Stomach (tissue), 4 donors: ENCODE results near the gene FICD.

ENCODE experiments used
- CTCF ChIP-seq, 7 experiments: fragments of 450-650 bp in 4 of 7; fragments of 200-600 bp in 3 of 7; sonication (generic) in 3 of 7; IDR thresholded peaks; one replicate each; pipeline ENCODE4 v1.5.1; 2016 to 2019; ENCODE audit warnings: antibody characterized with exemption in 7 of 7, control low read depth in 2 of 7, mild to moderate bottlenecking in 1 of 7
- POLR2A ChIP-seq, 4 donors: fragments of 450-650 bp; IDR thresholded peaks; one replicate each; pipeline ENCODE4 v1.6.1; 2016; ENCODE audit warnings: antibody characterized with exemption in 4 of 4, control low read depth in 2 of 4, mild to moderate bottlenecking in 1 of 4, moderate library complexity in 1 of 4

GRCh38 chr12:108526482-108527165 is 11.5 kb downstream of the FICD start:
- TF ChIP-seq CTCF (IDR thresholded peaks at IDR 0.05) (no peak), POLR2A (IDR thresholded peaks at IDR 0.05) (no peak)
